HG03571 (cell line): ENCODE results near the gene PSEN2.
A peak's percentile ranks its signal among the peaks of the same experiment; 100 is the strongest.

Source experiments
- ATAC-seq: cut with Tn5 transposase; IDR thresholded peaks from one replicate; pipeline ENCODE4 v1.9.1; 2021; ENCODE audit not compliant: unreplicated experiment

Gene PSEN2

GRCh38 chr1:226863446-226863845 lies 7.0 kb upstream of the PSEN2 start:
- ATAC-seq = no peak

GRCh38 chr1:226864311-226864710 lies 6.1 kb upstream of the PSEN2 start:
- no peak for ATAC-seq

GRCh38 chr1:226865590-226865989 lies 4.8 kb upstream of the PSEN2 start:
- ATAC-seq = no peak

- ATAC-seq = no peak
Measured at GRCh38 chr1:226867461-226868054, 2.9 kb upstream of the PSEN2 start.

- no peak for ATAC-seq
Measured at GRCh38 chr1:226868726-226869125, 1.7 kb upstream of the PSEN2 start.

- ATAC-seq = no peak
Measured at GRCh38 chr1:226870026-226870400, 403 bp upstream of the PSEN2 start.

GRCh38 chr1:226871636-226872327 lies 1.4 kb downstream of the PSEN2 start:
- ATAC-seq = no peak

- no peak for ATAC-seq
Measured at GRCh38 chr1:226872437-226872836, 2.0 kb downstream of the PSEN2 start.

DNA sequence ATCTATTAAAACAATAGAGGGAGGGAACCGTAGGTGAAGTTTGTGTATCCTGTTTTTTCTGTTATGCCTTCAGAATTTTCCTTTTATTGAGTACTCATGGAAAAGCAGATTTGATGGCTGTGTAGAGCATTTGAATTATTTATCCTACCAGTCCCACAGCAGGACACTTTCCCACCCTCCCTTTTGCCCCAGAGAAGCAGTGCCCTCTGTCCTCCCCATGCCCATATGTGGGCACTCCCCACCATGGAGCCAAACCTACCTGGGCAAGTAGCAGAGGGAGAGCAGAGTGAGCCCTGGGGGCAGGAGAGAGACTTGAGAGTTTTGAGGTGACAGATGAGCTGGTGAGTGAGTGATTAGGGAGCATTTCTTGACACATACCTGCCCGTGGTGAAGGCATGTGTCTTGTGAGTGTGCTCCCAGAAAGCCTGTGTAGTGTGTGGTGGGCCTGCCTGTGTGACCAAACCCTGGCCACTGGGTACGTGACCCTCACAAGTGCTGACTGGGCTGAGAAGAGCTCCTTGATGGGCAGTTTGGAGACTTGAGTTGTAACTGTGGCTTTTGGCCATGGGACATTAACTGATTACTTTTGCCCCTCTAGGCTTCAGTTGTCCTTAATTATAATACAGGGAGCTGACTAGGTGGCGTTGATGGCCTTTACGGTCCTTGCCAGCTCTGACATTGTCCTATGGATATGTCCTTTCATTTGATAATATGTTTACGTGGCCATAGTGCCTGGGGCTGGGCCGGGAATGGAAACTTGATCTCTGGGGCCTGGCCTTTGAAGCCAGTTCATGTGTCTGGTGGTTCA lies 3.6 kb downstream of the PSEN2 start:
- no peak for ATAC-seq

DNA sequence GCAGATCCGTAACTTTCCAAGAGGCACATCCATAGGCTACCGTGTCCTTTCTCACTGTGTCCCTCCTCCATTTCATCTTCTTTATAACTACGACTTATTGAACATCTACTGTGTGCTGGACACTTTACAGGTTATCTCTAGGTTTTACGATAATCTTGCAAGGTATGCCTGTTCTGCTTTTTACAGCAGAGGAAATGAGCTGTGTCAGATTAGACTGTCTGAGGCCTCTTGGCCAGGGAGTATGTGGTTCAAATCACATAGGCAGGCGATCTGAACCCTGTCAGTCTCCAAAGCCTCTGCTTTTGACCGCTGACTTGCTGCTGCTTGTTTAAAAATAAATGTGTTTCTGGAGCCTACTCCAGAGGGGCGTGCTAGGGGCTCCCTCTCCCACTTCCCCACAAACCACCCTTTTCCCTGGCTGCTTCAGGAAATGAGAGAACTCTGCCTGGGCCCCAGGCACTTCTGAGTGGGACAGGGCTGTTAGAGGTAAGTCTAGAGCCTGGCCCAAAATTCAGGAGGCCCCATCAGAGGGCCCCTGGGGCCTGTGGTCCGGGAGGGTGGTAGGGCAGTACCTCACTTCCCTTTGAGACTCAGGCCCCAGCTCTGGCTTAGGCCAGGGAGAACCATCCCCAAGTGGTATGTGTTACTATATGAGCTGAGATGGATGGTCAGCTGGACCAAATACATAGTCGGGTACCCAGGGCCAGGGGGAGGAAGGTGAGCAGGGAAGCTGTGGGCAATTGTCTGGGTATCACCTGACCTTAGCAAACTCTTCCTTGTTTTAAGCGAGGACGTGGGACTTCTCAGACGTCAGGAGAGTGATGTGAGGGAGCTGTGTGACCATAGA lies 4.4 kb downstream of the PSEN2 start:
- no peak for ATAC-seq

DNA sequence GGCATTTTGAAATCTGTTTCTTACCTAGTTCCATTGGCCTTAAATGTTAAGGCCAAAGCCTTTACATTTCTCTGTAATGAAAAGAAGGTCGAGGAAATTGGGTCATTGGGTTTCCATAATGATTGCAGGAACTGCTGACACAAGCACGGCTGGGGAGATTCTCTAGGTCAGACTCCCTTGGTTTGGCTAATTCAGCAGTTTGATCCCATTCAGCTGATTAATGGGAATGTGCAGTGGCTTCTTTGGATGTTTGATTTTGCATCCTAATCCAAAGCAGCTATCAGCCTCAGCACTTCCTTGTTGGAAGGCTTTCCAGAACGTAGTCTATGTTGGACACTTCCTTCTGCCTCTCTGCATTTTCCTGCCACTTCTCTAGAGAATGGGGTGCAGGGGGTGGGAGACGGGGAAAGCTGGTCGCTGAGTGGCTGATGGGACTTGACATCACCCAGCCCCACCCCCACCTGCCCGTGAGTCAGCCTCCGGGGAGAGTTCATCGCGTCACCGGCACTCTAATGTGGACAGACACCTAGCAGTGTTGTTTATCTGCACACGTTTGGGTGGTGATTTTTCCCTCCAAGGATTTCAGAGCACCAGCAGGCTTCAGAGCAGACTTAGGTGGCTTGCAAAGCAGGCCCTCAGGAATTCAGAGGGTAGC lies 5.4 kb downstream of the PSEN2 start:
- no peak for ATAC-seq

- ATAC-seq = no peak
Measured at GRCh38 chr1:226877669-226878068, 7.3 kb downstream of the PSEN2 start.

- no peak for ATAC-seq
Measured at GRCh38 chr1:226880372-226881287, 10.2 kb downstream of the PSEN2 start.

- ATAC-seq = no peak
Measured at GRCh38 chr1:226881515-226882185, 11.2 kb downstream of the PSEN2 start.

- ATAC-seq = no peak
Measured at GRCh38 chr1:226882187-226882586, 11.8 kb downstream of the PSEN2 start.

DNA sequence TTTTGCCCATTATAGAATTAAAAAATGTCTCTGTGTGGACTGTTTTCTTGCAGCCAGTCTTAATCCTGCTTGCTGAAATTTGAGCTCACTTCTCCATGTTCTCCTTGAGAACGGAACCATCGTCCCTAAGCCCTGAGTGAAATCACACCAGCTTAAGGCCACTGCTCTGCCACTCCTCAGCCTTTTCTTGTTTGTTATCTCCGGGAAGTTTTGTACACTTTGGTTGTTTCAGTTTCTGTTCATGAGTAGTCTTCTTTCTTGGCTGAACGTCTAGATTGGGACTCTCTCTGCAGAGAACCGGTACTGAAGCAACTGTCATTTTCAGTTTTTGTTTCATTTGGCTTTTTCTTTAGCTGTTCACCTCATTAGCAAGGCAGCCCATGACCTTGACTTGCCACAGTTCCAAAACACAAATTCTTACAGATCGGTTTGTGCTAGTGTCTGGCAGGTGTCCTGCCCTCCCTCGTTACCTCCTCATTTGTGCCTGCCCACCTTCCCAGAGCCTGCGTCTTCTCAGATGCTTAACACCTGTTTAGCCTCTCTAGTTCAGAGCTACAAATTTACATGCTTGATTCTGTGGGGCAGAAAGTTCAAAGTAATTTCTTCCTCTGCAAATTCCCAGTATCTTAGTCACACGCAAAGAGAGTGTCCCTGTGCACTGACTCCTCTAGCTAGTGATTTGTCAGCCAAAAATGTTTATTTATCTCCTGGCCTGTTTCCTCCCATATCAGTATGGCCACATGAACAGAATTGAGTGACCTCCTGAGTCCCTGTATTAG lies 12.4 kb downstream of the PSEN2 start:
- peak; percentile 94 for ATAC-seq

DNA sequence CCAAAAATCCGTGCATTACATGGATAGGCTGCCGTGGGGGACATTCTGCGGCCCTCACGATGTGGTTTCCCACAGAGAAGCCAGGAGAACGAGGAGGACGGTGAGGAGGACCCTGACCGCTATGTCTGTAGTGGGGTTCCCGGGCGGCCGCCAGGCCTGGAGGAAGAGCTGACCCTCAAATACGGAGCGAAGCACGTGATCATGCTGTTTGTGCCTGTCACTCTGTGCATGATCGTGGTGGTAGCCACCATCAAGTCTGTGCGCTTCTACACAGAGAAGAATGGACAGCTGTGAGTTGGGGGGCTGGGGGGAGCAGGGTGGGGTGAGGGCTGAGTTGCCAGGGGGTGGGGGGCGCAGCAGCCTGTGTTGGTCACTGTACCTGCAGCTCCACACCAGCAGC lies 13.2 kb downstream of the PSEN2 start:
- no peak for ATAC-seq

GRCh38 chr1:226884116-226884625 lies 13.8 kb downstream of the PSEN2 start:
- ATAC-seq = no peak
